CD4-positive, alpha-beta T cell treated with Interleukin-6 for 4 hours (primary cell): Measurements from ENCODE around the gene SLC6A7.

Experiments
- DNase-seq: peaks from one replicate; pipeline ENCODE4 v3.0.0-alpha.2; 2020; ENCODE audit warnings: mixed read lengths

The SLC6A7 gene

DNA sequence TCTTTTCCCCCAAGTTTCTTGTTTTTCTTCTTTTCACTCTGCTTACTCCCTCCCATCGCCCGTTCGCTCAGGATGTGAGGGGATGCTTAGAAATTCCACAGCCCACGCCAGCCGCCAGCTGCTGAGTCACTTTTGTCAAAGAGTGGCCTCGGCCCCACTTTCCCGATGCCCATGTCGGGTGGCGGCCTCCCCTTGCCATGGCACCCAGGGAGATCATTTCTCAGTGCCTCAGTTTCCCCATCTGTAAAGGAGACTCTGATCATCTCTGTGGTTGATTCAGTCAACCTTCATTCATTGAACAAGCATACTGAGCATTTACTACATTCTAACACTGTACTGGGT is 33.9 kb upstream of the SLC6A7 start:
- no peak for DNase-seq

DNA sequence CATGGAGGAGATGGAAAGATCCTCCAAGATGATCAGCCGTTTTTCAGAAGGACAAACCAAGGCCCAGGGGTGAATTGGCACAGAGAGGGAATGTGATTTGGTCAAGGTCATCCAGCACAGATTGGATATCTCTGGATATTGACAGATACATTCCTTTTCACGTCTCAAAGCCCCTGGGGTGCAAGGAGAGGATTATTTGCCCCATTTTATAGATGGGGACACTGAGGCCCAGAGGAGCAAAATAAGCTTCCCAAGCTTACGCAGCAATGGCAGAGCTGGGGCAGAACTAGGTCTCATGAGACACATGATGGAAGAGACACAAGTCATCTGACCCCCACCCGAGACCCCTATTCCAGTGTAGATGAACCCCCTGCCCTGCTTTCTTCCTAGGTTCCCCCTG is 33.3 kb upstream of the SLC6A7 start:
- no peak for DNase-seq

DNA sequence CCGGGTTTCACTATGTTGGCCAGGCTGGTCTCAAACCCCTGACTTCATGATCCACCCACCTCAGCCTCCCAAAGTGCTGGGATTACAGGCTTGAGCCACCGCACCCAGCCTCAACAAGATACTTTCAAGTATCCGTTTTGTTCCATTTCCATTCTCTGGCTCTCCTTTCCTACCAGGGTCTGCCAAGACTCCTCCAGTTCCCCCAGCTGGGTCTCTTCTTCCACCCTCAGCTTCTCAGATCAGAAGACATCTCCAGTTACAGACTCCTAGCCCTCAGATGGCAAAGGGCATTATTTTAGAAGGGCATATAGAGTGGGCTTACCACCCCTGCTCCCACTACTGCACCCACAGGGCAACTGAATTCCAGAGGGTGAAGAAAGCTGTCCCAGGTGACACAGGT is 32.7 kb upstream of the SLC6A7 start:
- no peak for DNase-seq

DNA sequence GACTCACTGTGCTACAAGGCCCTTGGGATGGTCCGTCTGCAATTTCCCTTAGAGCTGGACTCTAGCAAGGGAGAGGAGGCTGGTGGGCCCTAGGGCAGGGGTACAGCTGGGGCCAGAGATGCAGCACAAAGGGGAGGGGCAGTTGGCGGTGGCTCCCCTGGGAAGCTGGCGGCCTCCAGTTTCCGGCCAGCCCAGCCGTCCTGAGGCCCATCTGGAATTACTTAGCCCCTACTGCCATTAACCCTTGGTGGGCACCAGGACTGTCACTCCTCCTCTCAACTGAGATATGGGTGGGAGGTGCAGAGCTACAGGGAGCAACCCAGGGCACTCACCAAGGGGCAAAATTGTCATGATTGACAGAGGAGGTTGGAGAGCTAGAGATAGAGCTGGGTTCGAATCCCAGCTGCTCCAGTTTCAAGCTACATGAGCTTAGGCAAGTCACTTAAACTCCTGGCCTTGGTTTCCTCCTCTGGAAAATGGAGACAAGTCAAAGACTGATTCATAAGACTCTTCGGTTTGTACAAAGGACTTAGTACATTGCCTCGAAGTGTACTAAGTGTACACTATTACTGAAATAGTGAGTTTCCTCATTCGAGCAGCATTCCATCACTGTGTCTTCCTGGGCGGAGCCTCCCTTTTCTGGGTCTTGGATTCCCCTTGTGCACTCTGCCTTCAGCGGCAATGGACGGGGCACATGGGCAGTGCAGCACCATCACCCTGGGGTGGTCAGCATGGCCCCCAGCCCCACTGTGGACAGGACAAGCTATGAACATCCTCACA is 31.5 kb upstream of the SLC6A7 start:
- no peak for DNase-seq

DNA sequence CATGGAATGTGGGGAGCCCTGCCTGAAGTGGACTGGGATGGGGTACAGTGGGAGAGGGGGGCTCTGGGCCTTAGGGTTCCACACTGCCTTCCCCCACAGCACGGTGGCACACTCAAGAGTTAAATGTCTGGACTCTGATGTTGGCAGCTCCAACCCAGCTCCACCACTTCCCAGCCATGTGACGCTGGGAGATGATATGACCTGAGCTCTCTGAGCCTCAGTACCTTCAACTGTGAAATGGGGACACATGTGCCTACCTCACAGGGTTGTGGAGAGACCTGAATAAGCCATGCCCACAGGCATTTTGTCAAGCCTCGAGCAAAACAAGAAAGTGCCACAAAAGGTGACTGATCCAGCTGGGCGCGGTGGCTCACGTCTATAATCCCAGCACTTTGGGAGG is 30.8 kb upstream of the SLC6A7 start:
- no peak for DNase-seq

DNA sequence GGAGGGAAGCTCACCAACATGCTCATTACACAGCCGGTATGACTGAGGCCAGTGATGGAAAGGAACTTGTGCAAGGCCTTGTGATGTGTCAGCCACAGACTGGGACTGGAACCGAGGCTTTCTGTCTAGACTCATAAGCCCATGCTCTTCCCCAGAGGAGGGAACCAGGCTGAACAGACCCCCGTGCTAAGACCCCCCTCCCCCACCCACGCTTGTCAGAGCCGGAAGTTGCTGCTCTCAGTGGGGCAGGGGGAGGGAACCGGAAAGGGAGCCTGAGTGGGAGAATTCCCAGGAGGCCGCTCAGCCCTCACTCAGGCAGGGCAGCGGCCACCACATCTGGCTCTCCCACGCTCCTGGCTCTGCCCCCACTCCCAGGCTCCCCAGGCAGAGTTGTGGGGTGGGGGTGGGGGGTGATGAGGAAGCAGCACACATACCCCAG is 30.1 kb upstream of the SLC6A7 start:
- no peak for DNase-seq

DNA sequence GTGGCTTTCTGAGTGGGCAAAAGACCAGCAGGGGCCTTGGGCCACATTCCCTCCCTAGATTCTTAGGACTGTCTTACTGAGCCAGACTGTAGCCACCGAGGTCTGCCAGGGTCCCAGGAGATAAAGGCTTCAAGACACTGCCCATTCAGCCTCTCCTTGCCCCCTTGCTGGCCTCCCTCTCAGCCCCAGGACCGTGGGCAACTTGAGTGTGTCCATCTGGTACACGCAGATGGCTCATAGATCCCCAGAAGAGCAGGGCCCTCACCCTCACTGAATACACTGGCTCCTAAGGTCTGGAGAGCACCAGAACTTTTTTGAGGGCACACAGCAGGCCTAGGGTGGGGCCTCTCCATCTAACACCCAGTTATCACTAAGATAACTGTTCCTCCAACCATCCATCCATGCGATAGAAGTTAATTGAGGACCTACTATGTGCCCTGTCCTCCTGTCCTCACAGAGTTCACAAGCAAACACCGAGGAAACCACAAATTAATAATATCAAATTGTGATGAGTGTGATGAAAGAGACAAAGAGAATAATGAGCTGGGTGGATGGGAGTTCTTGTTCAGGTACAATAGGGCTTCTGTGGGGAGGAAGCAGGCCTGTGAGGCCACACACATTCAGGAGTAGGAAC is 29.3 kb upstream of the SLC6A7 start:
- DNase-seq: no peak

DNA sequence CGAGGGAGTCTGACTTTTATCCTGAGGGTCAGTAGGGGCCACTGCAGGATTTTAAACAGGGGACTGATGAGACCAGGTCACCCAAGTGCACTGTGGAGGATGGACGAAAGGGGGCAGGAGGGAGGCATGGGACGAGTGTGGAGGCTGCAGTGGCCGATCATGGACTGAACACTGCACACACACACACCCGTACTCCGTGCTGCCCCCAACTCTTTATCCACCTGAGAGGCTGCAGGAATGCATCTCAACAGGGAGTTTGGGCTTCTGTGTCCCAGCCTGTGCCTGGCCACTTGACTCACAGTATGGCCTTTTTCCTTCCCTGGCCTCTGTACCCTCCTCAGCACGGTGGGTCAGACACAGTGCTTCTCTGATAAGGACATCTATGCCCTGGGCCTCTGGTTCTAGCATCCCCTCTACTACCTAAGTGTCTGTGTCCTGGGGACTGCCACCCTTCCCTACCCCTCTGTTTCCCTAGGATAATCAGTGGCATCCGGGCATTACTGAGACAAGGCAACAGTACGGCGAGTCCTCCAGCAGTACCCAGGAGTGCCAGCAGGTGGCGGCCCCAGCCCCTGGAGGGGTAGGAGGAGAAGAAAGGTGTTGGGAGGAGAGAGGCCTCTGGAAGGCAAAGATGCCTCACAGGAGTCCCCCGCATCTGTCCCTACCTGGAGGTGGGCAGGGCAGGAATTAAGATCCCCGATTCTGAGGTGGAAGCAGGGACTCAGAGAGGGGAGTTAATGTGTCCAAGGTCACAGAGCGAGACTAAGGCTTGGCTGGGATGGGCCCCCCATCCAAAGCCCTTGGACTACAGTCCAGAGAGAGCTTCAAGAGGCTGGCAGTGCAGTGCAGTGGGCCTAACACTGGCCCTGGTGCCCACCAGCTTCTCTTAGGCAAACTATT is 28.4 kb upstream of the SLC6A7 start:
- DNase-seq: peak; percentile 71

DNA sequence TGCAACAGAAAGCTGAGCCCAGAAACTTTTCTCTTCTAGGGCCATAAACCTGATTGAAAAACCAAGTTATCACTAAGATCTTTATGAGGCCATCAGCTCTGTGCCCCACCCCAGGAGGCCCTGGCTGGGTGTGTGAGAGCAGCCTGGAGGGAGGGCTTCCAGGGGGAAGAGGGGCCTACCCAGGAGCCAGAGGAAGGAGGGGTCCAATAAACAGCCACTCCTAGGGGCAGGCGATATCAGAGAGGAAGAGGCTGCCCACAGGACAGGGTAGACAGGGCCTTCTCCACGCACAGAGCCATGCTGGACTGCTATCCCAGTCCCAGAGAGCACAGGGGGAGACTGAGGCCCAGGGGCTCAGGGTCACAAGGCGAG is 27.7 kb upstream of the SLC6A7 start:
- DNase-seq: no peak

DNA sequence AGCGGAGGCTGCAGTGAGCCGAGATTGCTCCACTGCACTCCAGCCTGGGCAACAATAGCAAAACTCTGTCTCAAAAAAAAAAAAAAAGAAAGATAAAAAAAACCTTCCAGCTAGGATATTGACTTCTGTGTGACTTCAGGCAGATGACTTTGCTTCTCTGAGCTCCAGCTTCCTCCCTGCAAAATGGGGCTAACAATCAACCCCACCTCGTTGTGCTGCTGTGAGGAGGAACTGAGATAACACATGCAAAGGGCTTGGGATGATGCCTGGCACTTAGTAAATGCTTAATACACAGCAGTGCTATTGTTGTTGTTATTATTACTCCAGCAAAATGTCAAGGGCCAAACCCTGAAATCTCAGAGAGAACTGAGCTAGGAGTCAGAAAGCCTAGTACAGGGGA is 26.8 kb upstream of the SLC6A7 start:
- DNase-seq: no peak

DNA sequence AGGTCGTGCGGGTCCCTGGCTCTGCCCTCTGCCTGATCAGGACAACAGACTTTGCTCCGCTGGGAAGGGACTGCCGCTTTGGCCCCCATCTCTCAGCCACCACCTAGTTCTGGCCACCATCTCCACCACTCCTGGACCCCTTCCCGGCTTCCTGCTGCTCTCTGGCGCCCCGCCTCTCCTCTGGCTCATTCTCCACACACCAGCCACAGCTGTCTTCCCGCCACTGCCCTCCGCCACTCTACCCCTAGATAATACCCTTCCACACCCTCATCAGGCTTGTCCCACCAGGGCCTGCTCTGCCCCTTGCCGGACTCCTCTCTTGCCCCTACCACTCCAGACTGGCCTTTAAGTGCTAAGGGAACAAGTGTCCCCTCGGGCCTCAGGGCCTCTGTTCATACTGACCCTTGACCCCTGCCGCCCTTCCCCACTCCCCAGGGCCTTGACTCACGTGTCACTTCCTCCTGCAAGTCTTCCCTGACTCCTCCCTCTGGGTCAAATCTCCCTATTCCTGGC is 26.3 kb upstream of the SLC6A7 start:
- no peak for DNase-seq

DNA sequence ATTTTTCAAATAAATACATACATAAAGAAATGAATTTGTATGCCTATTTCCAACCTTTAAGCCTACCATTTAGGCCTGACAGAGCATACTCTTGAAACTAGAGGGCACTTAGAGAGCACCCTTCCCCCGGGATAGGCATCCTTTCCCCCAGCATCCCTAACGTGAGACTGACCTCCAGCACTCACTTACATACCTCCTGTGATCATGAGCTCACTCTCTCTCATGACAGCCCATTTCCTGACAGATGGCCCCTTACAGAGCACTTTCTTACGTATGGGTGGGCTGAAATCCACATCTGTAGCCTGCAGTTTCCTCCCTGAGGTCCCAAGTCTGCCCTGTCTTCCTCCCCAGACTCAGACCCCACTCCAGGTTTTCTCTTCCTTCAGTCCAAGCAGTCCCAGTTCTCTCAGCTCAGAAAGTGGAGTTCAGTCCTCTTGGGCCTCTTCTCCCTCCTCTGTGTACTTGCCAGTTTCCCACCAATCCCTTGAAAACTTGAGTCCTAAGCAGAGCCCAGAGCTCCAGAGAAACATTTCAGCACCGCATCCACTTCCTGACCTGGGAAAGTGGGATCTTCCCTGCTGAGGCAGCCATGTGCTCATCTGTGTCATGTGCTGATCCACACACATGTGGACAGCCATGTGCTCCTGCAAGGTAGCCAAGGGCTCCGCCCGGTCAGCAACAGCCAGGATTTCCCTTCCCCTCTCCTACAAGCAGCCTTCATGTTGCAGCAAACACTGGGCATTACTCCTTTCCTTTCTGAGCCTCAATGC is 25.5 kb upstream of the SLC6A7 start:
- DNase-seq: no peak

DNA sequence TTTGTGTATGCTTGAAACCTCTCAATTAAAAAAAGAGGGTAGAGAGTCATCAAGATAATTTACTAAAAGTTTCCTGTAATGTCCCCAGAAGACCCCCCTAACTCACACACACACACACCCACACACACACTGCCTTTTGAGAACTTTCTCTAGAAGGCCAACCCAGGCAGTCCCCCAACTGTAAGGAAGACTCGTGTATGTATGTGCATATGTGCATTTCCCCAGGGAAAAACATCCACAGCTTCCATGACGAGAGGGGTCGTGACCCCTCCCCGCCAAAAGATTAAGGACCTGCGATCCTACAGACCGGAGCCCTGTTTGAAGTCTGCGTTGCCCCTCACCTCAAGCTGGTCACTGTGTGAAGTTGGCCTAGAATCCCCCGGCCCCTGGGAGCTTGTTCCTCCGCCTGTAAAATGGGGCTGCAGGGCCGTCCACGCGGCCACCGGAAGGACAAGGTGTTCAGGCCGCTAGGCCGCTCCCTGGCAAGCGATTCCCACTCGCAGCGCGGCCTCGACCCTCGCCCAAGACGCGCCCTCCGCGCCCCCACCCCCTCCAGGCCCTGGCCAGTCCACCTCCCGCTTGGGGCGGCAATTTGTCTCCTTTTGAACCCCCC is 23.7 kb upstream of the SLC6A7 start:
- no peak for DNase-seq

DNA sequence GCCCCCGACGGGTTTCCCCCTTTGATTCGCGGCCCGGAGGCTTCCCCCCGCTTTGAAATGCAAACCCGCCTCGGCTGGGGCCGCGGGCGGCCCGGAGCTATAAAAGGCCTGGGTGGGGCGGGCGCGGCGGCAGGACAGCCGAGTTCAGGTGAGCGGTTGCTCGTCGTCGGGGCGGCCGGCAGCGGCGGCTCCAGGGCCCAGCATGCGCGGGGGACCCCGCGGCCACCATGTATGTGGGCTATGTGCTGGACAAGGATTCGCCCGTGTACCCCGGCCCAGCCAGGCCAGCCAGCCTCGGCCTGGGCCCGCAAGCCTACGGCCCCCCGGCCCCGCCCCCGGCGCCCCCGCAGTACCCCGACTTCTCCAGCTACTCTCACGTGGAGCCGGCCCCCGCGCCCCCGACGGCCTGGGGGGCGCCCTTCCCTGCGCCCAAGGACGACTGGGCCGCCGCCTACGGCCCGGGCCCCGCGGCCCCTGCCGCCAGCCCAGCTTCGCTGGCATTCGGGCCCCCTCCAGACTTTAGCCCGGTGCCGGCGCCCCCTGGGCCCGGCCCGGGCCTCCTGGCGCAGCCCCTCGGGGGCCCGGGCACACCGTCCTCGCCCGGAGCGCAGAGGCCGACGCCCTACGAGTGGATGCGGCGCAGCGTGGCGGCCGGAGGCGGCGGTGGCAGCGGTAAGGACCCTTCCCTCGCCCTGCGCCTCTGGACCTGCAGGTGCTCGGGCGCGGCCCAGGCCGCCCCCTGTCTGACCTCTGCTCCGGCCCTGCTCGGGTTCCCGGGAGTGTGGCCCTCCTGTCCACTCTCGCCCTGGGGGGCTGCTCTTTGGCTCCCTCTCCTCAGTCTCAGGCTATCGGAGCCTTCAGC is 23.0 kb upstream of the SLC6A7 start, which contains the start of gene CDX1:
Gene CDX1, plus strand, starts transcription at position 129 of the 862 bp plus-strand sequence. Its CDS starts 99 bp downstream, at position 228.
- DNase-seq: no peak

DNA sequence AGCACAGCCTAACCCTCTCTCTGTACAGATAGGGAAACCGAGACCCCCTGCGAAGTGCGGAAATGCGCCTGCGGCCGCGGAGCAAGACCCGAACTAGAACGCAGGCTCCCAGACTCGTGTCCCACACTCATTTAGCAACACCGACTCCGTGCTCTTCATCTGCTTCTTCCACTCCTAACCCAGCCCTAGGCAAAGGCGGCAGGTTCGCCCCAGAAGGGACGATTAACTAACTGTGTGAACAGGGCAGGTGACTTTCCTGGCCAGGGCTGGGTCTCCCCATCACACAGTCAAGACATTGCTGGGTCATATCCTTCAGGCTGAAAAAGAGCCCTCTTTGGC is 22.4 kb upstream of the SLC6A7 start:
- DNase-seq: no peak

DNA sequence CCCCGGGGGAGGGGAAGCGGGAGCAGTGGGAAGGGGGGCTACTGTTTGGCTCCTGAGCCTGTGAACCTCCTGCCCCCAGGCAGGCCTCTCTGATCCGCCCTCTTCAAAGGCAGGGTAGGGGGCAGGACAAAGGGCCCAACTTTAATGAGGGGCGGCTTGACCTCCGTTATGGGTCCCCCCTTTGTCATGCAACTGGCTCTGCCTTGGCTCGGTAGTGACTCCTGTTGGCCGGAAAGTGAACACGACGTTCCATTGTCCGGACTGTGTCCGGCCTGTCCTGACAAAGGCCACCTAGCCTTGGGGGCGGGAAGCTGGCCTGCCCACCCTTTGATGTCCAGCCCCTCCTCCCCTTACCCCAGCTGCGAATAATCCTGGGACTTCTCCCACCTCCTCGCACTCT is 22.0 kb upstream of the SLC6A7 start:
- no peak for DNase-seq

DNA sequence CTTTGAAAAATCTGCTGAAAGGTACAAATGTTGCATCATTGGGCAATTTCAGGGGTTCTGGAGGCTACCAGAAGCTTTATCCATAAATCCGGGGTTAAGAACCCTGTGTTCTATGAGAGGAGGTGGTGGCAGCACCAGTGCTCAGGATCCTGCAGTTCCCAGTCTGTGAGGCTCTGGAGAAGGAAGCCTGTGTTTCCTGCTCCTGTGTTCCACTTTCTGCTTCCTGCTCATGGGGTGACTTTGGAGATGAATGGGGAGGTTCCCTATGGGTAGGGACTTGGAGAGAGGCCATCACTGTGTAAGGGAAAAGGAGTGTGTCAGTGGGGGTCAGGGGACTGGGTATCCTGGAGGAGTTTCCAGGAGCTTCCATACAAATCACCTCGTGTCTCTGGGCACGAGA is 21.0 kb upstream of the SLC6A7 start:
- no peak for DNase-seq

DNA sequence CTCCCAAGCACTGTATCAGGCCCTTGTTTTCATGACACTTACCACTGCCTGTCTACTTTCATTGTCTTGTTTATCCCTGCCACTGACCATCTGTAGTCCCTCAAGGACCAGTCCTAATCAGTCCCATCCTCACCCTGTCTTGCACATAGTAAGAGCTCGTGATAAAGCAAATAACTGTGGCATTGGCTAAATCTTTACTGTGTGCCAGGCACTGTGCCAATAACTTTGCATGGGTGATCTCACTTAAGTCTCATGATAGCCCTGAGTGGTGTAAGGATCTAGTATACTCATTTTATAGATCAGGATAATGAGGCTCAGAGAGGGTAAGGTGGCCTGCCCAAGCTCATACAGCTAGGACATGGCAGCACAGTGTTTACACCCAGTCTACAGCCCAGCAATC is 17.7 kb upstream of the SLC6A7 start:
- no peak for DNase-seq

DNA sequence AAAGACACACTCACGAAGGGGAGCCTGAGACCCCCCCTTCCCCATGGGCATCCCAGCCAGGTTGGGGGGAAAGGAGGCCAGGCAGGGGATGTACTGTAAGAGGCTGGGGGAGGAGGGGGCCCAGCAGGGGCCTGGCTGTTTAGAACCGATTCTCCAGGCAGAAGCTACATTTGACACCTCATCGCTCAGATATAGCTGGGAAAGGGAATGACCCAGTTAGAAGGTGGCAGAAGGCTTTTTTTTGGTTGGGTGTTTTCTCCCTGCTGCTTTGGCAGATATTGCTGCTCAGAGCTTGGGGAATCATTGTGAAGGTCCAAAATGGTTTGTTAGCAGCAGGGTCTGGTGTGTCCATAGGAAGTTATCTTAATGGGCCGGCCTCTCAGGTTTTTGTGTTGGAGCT is 17.3 kb upstream of the SLC6A7 start:
- DNase-seq: no peak

DNA sequence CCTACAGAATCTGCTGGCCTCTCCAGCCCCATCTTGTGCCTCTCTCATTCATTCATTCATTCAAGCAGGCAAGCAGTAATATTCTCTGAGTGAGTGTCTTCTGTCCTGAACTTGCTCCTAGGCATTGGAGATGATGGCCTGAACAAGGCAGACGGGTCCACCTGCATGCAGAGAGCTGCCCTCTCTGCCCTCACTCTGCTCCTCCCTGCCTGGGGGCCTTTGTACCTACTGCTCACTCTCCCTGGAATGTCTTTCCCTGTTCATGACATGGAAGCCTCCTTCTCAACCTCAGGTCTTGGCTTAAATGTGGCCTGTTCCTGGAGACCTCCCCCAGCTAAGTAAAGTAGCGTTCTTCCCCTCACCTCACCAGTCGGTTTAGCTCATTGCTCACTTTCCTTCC is 16.7 kb upstream of the SLC6A7 start:
- no peak for DNase-seq

DNA sequence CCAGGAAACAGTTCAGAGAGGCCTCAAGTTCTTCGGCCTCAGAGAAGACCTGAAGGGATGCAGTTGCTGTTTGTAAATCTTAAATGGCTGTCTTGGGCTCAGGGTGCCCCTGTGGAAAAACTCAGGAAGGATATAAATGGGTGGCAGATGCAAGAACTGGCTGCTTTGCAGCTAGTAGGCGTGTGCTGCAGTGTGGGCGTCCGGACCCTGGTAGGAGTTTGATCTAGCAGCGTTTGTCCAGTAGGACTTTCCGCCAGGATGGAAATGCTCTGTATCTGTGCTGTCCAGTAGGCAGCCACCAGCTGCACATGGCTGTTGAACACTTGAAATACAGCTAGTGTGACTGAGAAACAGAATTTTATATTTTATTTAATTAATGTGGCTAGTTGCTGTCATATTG is 15.6 kb upstream of the SLC6A7 start:
- no peak for DNase-seq
